Measurements from ENCODE around the gene INSR.
A peak's percentile ranks its signal among the peaks of the same experiment; 100 is the strongest.
"Not testable (repeated sequence)": the region's sequence is repeated elsewhere in the genome, so short reads cannot be mapped to it uniquely, and the experiment has no call there.

INSR gene

DNA sequence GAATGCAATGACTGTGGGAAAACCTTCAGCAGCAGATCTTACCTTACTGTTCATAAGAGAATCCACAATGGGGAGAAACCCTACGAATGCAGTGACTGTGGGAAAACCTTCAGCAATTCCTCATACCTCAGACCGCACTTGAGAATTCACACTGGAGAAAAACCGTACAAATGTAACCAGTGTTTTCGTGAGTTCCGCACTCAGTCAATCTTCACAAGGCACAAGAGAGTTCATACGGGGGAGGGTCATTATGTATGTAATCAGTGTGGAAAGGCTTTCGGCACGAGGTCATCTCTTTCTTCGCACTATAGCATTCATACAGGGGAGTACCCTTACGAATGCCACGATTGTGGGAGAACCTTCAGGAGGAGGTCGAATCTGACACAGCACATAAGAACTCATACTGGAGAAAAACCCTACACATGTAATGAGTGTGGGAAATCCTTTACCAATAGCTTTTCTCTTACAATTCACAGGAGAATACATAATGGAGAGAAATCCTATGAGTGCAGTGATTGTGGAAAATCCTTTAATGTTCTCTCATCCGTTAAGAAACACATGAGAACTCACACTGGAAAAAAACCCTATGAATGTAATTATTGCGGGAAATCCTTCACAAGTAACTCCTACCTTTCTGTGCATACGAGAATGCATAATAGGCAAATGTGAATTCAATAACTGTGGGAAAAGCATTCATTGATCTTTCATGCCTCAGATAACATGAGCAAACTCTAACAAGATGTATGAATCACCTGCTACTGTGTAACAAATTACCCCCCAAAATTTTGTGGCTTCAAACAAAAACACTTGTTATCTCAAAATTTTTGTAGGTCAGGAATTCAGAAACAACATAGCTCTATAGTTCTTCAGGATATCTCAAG, 210.9 kb downstream of the INSR start:
- Histone ChIP-seq H3K4me3 (ENCODE audit: low read depth, low read length) (no peak overlapping the region; the same call in 1 of the 2 replicates), H3K4me1 (ENCODE audit: control insufficient read depth, insufficient read depth, low read length) (no peaks in the 10 kb centered on the region), H3K9ac (ENCODE audit: low read length) (no peak overlapping the region), H3K9me3 (ENCODE audit: control insufficient read depth, insufficient read depth, low read depth, low read length) (peaks cover 88% of the 10 kb centered on the region), H3K36me3 (ENCODE audit: control insufficient read depth, insufficient read depth, low read length) (peaks cover 83% of the 10 kb centered on the region), H3K27me3 (ENCODE audit: control insufficient read depth, insufficient read depth, low read length) (no peaks in the 10 kb centered on the region), H3K27ac (ENCODE audit: low read depth, low read length) (no peak overlapping the region)

DNA sequence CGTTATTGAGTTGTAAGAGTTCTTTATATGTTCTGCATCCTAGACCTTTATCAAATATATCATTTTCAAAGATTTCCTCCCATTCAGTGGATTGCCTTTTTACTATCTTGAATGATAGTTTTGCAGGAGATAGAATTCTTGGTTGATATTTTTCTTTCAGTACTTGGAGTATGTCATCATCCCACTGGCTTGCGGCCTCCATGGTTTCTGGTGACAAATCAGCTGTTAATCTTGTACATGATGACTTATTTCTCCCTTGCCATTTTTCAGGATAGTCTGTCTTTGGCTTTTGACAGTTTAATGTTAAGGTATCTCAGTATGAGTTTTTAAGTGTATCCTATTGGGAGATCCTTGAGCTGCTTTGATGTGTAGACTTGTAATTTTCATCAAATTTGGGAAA, 216.2 kb downstream of the INSR start:
- Histone ChIP-seq H3K9me3 (ENCODE audit: control insufficient read depth, insufficient read depth, low read depth, low read length) (peaks cover 66% of the 10 kb centered on the region), H3K4me3 (ENCODE audit: low read depth, low read length) (no peak overlapping the region), H3K9ac (ENCODE audit: low read length) (no peak overlapping the region), H3K27ac (ENCODE audit: low read depth, low read length) (no peak overlapping the region), H3K4me1 (ENCODE audit: control insufficient read depth, insufficient read depth, low read length) (no peaks in the 10 kb centered on the region), H3K27me3 (ENCODE audit: control insufficient read depth, insufficient read depth, low read length) (no peaks in the 10 kb centered on the region), H3K36me3 (ENCODE audit: control insufficient read depth, insufficient read depth, low read length) (peaks cover 93% of the 10 kb centered on the region)

DNA sequence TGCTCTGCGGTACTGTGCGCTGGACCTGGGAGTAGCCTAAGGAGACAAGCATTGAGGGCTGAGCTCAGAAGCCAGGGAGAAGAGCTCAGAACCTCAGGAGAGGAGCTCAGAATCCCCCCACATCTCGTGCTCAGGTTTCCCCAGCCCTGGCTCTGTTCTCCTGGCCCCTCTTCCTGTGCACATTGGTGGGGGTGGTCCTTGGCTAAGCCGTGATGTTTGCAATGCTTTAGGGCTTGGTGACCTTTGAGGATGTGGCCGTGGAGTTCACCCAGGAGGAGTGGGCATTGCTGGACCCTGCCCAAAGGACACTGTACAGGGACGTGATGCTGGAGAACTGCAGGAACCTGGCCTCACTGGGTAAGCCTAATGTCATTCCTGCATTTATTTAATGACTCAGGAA, 218.1 kb downstream of the INSR start:
- Histone ChIP-seq H3K27me3 (ENCODE audit: control insufficient read depth, insufficient read depth, low read length) (no peaks in the 10 kb centered on the region), H3K27ac (ENCODE audit: low read depth, low read length) (no peak overlapping the region), H3K4me3 (ENCODE audit: low read depth, low read length) (no peak overlapping the region), H3K9ac (ENCODE audit: low read length) (no peak overlapping the region), H3K36me3 (ENCODE audit: control insufficient read depth, insufficient read depth, low read length) (peaks cover 86% of the 10 kb centered on the region), H3K4me1 (ENCODE audit: control insufficient read depth, insufficient read depth, low read length) (no peaks in the 10 kb centered on the region), H3K9me3 (ENCODE audit: control insufficient read depth, insufficient read depth, low read depth, low read length) (peaks cover 48% of the 10 kb centered on the region)

DNA sequence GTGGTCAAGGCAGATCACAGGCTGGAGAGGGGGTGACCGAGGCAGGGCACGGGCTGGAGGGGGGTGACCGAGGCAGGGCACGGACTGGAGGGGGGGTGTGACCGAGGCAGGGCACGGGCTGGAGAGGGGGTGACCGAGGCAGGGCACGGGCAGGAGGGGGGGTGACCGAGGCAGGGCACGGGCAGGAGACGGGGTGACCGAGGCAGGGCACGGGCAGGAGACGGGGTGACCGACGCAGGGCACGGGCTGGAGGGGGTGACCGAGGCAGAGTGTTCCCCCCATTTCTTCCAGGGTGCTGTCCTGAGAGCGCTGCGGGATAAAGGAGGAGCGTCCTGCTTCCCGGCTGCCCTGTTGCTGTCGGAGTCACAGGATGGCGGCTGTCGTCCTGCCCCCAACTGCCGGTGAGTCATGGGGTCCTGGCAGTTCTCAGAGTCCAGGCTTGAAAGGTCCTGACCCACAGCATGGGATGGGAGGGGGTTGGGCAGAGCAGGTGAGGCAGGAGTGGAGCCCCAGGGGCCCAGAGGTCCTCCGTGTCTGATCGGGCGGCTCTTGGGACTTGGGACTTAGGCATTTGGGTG, 219.4 kb downstream of the INSR start:
- H3K4me3 ChIP-seq (ENCODE audit: low read depth, low read length), result no peak overlapping the region

DNA sequence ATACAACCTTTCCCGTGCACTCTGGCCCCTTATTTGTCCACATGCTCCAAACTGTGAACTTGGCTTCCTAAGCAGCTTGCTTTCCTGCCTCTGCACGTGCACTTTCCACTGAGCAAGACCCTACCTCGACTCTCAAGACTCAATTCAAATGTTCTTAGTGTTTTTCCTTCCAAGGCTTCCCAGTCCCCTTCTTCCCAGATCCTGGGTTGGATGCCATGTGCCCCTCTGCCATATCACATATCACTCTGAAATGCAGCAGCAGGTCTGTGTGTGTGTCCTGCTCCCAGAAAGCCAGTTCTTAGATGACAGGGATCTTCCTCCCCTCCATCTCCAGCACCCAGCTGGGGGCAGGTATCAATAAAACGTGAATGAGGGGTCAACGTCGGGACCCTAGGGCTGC, 221.7 kb downstream of the INSR start:
- Histone ChIP-seq H3K4me3 (ENCODE audit: low read depth, low read length) (no peak overlapping the region), H3K27me3 (ENCODE audit: control insufficient read depth, insufficient read depth, low read length) (no peaks in the 10 kb centered on the region), H3K9ac (ENCODE audit: low read length) (no peak overlapping the region), H3K27ac (ENCODE audit: low read depth, low read length) (no peak overlapping the region), H3K9me3 (ENCODE audit: control insufficient read depth, insufficient read depth, low read depth, low read length) (peaks cover 18% of the 10 kb centered on the region), H3K4me1 (ENCODE audit: control insufficient read depth, insufficient read depth, low read length) (no peaks in the 10 kb centered on the region), H3K36me3 (ENCODE audit: control insufficient read depth, insufficient read depth, low read length) (peaks cover 56% of the 10 kb centered on the region)

More for the DNA sequence above, 219.4 kb downstream of the INSR start:
- H3K4me1 ChIP-seq (ENCODE audit: control insufficient read depth, insufficient read depth, low read length), result no peaks in the 10 kb centered on the region
- peaks cover 77% of the 10 kb centered on the region for H3K36me3 ChIP-seq (ENCODE audit: control insufficient read depth, insufficient read depth, low read length)
- H3K9me3 ChIP-seq (ENCODE audit: control insufficient read depth, insufficient read depth, low read depth, low read length), result peaks cover 35% of the 10 kb centered on the region
- no peak overlapping the region for H3K9ac ChIP-seq (ENCODE audit: low read length)
- H3K27ac ChIP-seq (ENCODE audit: low read depth, low read length), result no peak overlapping the region
- no peaks in the 10 kb centered on the region for H3K27me3 ChIP-seq (ENCODE audit: control insufficient read depth, insufficient read depth, low read length)

DNA sequence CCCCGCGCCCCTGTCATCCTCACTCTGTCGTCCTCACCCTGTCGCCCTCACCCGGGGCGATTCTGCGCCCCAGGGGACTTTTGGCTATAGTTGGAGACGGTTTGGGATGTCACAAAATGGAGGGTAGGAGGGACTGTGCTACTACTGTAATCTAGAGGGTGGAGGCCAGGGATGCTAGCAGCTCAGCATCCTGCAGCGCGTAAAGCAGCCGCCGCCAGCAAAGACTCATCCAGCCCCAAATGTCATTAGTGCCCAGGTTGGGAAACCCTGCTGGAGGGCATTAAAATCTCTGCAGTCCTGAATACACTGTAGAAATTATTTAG, 224.3 kb downstream of the INSR start:
- H3K9me3 ChIP-seq (ENCODE audit: control insufficient read depth, insufficient read depth, low read depth, low read length), result peaks cover 9% of the 10 kb centered on the region; the same call in 1 of the 2 replicates
- H3K27ac ChIP-seq (ENCODE audit: low read depth, low read length), result peak overlapping the region; percentile 87
- peaks cover 29% of the 10 kb centered on the region for H3K36me3 ChIP-seq (ENCODE audit: control insufficient read depth, insufficient read depth, low read length)
- no peaks in the 10 kb centered on the region for H3K27me3 ChIP-seq (ENCODE audit: control insufficient read depth, insufficient read depth, low read length)
- peak overlapping the region; percentile 87 for H3K9ac ChIP-seq (ENCODE audit: low read length)
- H3K4me3 ChIP-seq (ENCODE audit: low read depth, low read length), result peak overlapping the region; percentile 100
- no peaks in the 10 kb centered on the region for H3K4me1 ChIP-seq (ENCODE audit: control insufficient read depth, insufficient read depth, low read length)

DNA sequence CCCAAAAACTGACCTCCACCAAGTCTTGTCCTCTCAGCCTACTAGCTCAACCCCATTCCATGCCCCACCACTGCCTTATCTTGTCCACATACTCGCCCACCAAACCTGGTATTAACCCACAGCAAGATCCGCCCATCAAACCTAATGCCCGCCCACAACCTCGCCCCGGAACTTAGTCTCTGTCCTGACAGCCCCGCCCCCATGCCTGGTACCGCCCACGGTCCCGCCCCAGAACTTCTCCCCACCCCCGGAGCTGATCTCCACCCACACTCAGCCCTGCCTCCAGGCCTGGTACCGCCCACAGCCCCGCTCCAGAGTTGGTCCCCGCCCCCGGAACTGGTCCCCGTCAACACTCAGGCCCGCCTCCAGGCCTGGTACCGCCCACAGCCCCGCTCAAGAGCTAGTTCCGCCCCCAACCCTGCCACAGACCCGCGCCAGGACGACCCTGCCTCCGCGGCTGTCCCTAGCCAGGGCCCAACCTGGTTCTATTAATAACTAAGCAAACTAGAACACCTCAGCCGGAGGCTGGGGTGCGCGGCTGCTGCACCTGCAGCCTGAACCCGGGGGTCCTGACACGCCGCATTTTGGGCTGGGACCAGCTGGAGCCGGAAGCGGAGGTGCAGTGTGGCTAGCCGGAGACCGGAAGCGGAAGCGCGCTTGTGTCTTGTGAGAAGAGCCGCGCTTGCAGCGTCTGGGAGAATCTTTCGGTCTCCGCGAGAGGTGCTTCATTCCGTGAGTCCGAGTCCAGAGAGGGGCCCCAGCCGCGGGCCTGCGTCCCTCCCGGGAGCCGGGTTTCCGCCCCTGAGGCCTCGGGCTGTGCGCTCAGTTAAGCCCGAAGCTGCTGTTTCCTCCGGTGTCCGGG, 224.9 kb downstream of the INSR start, which contains the start of gene ZNF557:
Gene ZNF557, plus strand, starts transcription at position 662 of the 862 bp plus-strand sequence. CDS start 5,372 bp downstream, outside the sequence.
- Histone ChIP-seq H3K4me1 (ENCODE audit: control insufficient read depth, insufficient read depth, low read length) (no peaks in the 10 kb centered on the region), H3K9ac (ENCODE audit: low read length) (peak within 1 kb of the TSS; percentile 87), H3K9me3 (ENCODE audit: control insufficient read depth, insufficient read depth, low read depth, low read length) (peaks cover 9% of the 10 kb centered on the region; the same call in 1 of the 2 replicates), H3K4me3 (ENCODE audit: low read depth, low read length) (peak within 1 kb of the TSS; percentile 100), H3K36me3 (ENCODE audit: control insufficient read depth, insufficient read depth, low read length) (peaks cover 23% of the 10 kb centered on the region), H3K27me3 (ENCODE audit: control insufficient read depth, insufficient read depth, low read length) (no peaks in the 10 kb centered on the region), H3K27ac (ENCODE audit: low read depth, low read length) (peak within 1 kb of the TSS; percentile 87)

DNA sequence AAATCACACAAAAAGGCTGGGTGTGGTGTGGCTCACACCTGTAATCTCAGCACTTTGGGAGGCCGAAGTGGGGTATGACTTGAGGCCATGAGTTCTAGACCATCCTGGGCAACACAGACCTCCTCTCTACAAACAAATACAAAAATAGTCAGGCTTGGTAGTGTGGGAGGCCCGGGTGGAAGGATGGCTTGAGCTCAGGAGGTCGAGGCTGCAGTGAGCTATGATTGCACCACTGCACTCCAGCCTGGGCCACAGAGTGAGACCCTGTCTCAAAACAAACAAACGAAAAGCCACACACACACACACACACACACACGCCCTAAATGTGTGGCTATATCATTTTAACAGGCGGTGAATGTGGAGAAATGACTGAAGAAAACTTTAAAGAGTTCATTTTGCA, 225.6 kb downstream of the INSR start:
- no peak overlapping the region for H3K9ac ChIP-seq (ENCODE audit: low read length)
- no peaks in the 10 kb centered on the region for H3K27me3 ChIP-seq (ENCODE audit: control insufficient read depth, insufficient read depth, low read length)
- H3K4me1 ChIP-seq (ENCODE audit: control insufficient read depth, insufficient read depth, low read length), result no peaks in the 10 kb centered on the region
- H3K36me3 ChIP-seq (ENCODE audit: control insufficient read depth, insufficient read depth, low read length), result peaks cover 20% of the 10 kb centered on the region
- H3K9me3 ChIP-seq (ENCODE audit: control insufficient read depth, insufficient read depth, low read depth, low read length), result peaks cover 11% of the 10 kb centered on the region; the same call in 1 of the 2 replicates
- H3K4me3 ChIP-seq (ENCODE audit: low read depth, low read length), result peak overlapping the region; percentile 39
- H3K27ac ChIP-seq (ENCODE audit: low read depth, low read length), result no peak overlapping the region

DNA sequence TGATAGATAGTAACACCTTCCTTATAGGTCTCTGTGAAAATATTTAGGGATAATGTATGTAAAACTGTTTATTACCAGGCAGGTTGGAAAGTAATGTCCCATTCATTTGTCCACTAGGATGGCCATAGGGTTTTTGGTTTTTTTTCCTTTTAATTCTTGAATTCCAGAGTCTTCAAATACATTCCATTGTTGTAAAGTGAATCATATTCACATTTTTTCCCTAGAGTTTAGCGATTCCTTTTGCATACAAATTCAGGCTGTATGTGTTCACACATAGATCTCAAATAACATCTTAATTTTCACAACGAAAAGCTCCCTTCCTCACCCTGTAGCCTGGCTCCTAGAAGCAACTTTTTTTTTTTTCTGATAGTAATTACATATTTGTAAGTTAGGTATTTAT, 226.5 kb downstream of the INSR start:
- Histone ChIP-seq H3K36me3 (ENCODE audit: control insufficient read depth, insufficient read depth, low read length) (peaks cover 13% of the 10 kb centered on the region), H3K27me3 (ENCODE audit: control insufficient read depth, insufficient read depth, low read length) (no peaks in the 10 kb centered on the region), H3K27ac (ENCODE audit: low read depth, low read length) (no peak overlapping the region), H3K4me3 (ENCODE audit: low read depth, low read length) (no peak overlapping the region), H3K9ac (ENCODE audit: low read length) (no peak overlapping the region), H3K4me1 (ENCODE audit: control insufficient read depth, insufficient read depth, low read length) (no peaks in the 10 kb centered on the region), H3K9me3 (ENCODE audit: control insufficient read depth, insufficient read depth, low read depth, low read length) (peaks cover 11% of the 10 kb centered on the region; the same call in 1 of the 2 replicates)

DNA sequence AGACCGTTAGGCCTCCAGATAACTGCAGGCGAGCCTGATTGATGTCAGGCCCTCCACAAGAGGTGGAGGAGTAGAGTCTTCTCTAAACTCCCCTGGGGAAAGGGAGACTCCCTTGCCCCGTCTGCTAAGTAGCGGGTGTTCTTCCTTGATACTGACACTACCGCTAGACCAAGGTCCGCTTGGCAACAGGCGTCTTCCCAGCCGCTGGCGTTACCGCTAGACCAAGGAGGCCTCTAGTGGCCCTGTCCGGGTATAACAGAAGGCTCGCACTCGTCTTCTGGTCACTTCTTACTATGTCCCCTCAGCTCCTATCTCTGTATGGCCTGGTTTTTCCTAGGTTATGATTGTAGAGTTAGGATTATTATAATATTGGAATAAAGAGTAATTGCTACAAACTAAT, 227.1 kb downstream of the INSR start:
- not testable (repeated sequence) for H3K4me1 ChIP-seq (ENCODE audit: control insufficient read depth, insufficient read depth, low read length); H3K27ac ChIP-seq (ENCODE audit: low read depth, low read length); H3K4me3 ChIP-seq (ENCODE audit: low read depth, low read length); H3K9ac ChIP-seq (ENCODE audit: low read length); H3K27me3 ChIP-seq (ENCODE audit: control insufficient read depth, insufficient read depth, low read length); H3K36me3 ChIP-seq (ENCODE audit: control insufficient read depth, insufficient read depth, low read length)
- H3K9me3 ChIP-seq (ENCODE audit: control insufficient read depth, insufficient read depth, low read depth, low read length), result peaks cover 11% of the 10 kb centered on the region; the same call in 1 of the 2 replicates

Measured in HUES6 (cell line).